Endodermal cell (in vitro differentiated cells): Measurements from ENCODE around the gene NXNL1. TPM values are rescaled to one million over a fixed set of nuclear protein-coding genes. Genes with fewer than 3 reads are reported as not detected.

Experiments used
- DNase-seq: peaks from one replicate; pipeline ENCODE4 v3.0.0-alpha.2; 2017
- H3K27ac ChIP-seq: 2 replicates; pipeline ENCODE4 v1.5.1; 2013; ENCODE audit warnings: mild to moderate bottlenecking, low read depth, low read length, moderate library complexity
- H3K27me3 ChIP-seq: 2 replicates; pipeline ENCODE4 v1.6.1; 2013; ENCODE audit warnings: mild to moderate bottlenecking, low read length, moderate library complexity; ENCODE audit not compliant: insufficient read depth, control insufficient read depth, poor library complexity, severe bottlenecking
- H3K36me3 ChIP-seq: 2 replicates; pipeline ENCODE4 v1.7.0; 2013; ENCODE audit warnings: mild to moderate bottlenecking, low read length, moderate library complexity; ENCODE audit not compliant: control insufficient read depth, insufficient read depth
- H3K4me1 ChIP-seq: one replicate; pipeline ENCODE4 v1.7.0; 2013; ENCODE audit warnings: low read length; ENCODE audit not compliant: control insufficient read depth, insufficient read depth
- H3K4me3 ChIP-seq: 2 replicates; pipeline ENCODE4 v1.5.1; 2013; ENCODE audit warnings: mild to moderate bottlenecking, low read length, moderate library complexity
- H3K9ac ChIP-seq: 2 replicates; pipeline ENCODE4 v1.6.1; 2013; ENCODE audit warnings: mild to moderate bottlenecking, low read length, moderate library complexity; ENCODE audit not compliant: poor library complexity, severe bottlenecking; ENCODE audit errors: extremely low read depth
- H3K9me3 ChIP-seq: 2 replicates; pipeline ENCODE4 v1.6.1; 2013; ENCODE audit warnings: mild to moderate bottlenecking, low read length, moderate library complexity; ENCODE audit not compliant: control insufficient read depth
- H3K27ac Mint-ChIP-seq: 2 replicates; pipeline ENCODE4 v1.8.0; 2020; ENCODE audit warnings: mixed read lengths
- H3K27me3 Mint-ChIP-seq: 2 replicates; pipeline ENCODE4 v1.8.0; 2021; ENCODE audit warnings: mild to moderate bottlenecking, mixed read lengths; ENCODE audit not compliant: insufficient read depth
- H3K36me3 Mint-ChIP-seq: 2 replicates; pipeline ENCODE4 v1.8.0; 2020; ENCODE audit warnings: low read depth, mixed read lengths
- H3K4me1 Mint-ChIP-seq: 2 replicates; pipeline ENCODE4 v1.8.0; 2020; ENCODE audit warnings: mixed read lengths
- H3K4me3 Mint-ChIP-seq: 2 replicates; pipeline ENCODE4 v1.8.0; 2020; ENCODE audit warnings: mild to moderate bottlenecking, moderate library complexity, mixed read lengths
- H3K9me3 Mint-ChIP-seq: 2 replicates; pipeline ENCODE4 v1.8.0; 2020; ENCODE audit warnings: mild to moderate bottlenecking, mixed read lengths
- CTCF ChIP-seq: fragments of 200-600 bp; sonication (generic); conservative IDR thresholded peaks from 2 replicates; pipeline ENCODE4 v1.5.0; 2021; ENCODE audit warnings: antibody characterized with exemption, mild to moderate bottlenecking
- WGBS, 2 experiments: methylation state at CpG; one replicate each; pipeline versions ENCODE4 v1.1.5 to v1.1.7; 2013; ENCODE audit warnings: missing lambda C conversion rate in 2 of 2, mixed read lengths in 1 of 2; ENCODE audit not compliant: insufficient coverage in 1 of 2, insufficient read length in 1 of 2; 5-methylcytosine and 5-hydroxymethylcytosine counted together
- total RNA-seq, 2 donors: library from RNA; stranded (reverse); fragmentation: NEBNext Ultra II Directional in 1 of 2; extraction: Animal tissue kit (Norgen Biotek cat#: 25700) in 1 of 2; gene quantifications; 2 replicates in 1 of 2; 3 replicates in 1 of 2; pipeline ENCODE4 v1.2.1, GENCODE V29; 2021

Gene NXNL1
- total RNA-seq, 2 donors from 2014 or later = not detected

DNA sequence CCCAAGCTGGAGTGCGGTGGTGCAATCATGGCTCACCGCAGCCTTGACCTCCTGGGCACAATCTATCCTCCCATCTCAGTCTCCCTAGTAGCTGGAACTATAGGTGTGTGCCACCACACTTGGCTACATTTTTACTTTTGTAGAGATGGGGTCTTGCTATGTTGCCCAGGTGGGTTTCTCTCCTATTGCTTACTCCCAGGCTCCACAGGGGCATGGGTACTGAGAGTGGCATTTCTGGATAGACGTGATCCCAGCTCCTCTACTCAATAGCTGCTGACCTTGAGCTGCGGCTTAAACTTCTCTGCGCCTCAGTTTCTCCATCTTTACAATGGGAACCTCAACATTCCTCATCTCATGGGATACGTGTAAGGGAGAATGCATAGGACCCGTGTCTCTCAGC lies 29.3 kb downstream of the NXNL1 start:
- DNase-seq = no peak
- no peaks in the 10 kb centered on the region for H3K9me3 Mint-ChIP-seq
- Histone ChIP-seq H3K27ac (no peak overlapping the region), H3K9me3 (no peaks in the 10 kb centered on the region), H3K4me3 (no peak overlapping the region), H3K9ac (no peak overlapping the region), H3K4me1 (no peaks in the 10 kb centered on the region), H3K36me3 (peaks cover 4% of the 10 kb centered on the region), H3K27me3 (no peaks in the 10 kb centered on the region)
- H3K4me3 Mint-ChIP-seq = no peak overlapping the region
- H3K27me3 Mint-ChIP-seq = peaks cover 2% of the 10 kb centered on the region
- H3K27ac Mint-ChIP-seq = no peak overlapping the region
- H3K36me3 Mint-ChIP-seq = peaks cover 6% of the 10 kb centered on the region
- TF ChIP-seq CTCF = no peak
- H3K4me1 Mint-ChIP-seq = no peaks in the 10 kb centered on the region
- 87 to 93% methylated on average over 7 of the region's 7 CpGs for WGBS, 2 experiments

DNA sequence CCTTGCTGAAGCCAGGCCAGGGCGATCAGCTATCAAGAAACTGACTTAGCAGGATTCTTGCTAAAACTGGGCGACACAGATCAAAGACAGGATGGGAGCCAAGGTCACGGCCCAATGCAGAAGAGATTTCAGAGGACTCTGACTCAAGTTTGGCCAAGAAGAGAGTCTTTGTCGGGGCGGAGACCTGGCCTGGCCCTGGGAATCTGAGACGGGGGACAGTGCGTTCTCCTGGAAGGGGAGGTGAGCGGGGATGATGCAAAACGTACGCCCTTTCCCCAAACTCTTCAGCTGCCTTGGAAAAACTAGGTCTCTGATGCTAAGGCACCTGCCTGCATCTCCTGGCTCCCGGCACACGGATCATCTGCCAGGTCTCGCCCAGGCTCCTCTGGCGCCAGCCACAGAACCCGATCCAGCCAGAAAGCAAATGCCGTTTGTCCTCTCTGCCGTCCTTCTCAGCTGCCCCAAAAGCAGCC lies 31.0 kb downstream of the NXNL1 start:
- TF ChIP-seq CTCF = no peak
- Mint-ChIP-seq H3K4me1 (peaks cover 1% of the 10 kb centered on the region), H3K27ac (no peak overlapping the region), H3K36me3 (no peaks in the 10 kb centered on the region), H3K9me3 (no peaks in the 10 kb centered on the region), H3K27me3 (peaks cover 2% of the 10 kb centered on the region), H3K4me3 (no peak overlapping the region)
- Histone ChIP-seq H3K4me3 (no peak overlapping the region), H3K9me3 (no peaks in the 10 kb centered on the region), H3K36me3 (no peaks in the 10 kb centered on the region), H3K27ac (no peak overlapping the region), H3K9ac (no peak overlapping the region), H3K4me1 (no peaks in the 10 kb centered on the region), H3K27me3 (no peaks in the 10 kb centered on the region)
- WGBS, 2 experiments = 91% methylated on average over 13 to 17 of the region's 17 CpGs
- DNase-seq = no peak

GRCh38 chr19:17424743-17425365 lies 35.9 kb downstream of the NXNL1 start:
- Histone ChIP-seq H3K9ac (no peak overlapping the region), H3K27me3 (no peaks in the 10 kb centered on the region), H3K27ac (no peak overlapping the region), H3K4me1 (no peaks in the 10 kb centered on the region), H3K9me3 (no peaks in the 10 kb centered on the region), H3K4me3 (no peak overlapping the region), H3K36me3 (peaks cover 4% of the 10 kb centered on the region)
- Mint-ChIP-seq H3K4me3 (peak overlapping the region; percentile 44), H3K27me3 (no peaks in the 10 kb centered on the region), H3K9me3 (no peaks in the 10 kb centered on the region), H3K27ac (peak overlapping the region; percentile 48), H3K36me3 (peaks cover 10% of the 10 kb centered on the region), H3K4me1 (peaks cover 6% of the 10 kb centered on the region)
- WGBS, 2 experiments = 13 to 23% methylated on average over 4 to 27 of the region's 27 CpGs
- peak; percentile 76 for TF ChIP-seq CTCF
- peak; percentile 96 for DNase-seq
